GM19467 (cell line): ENCODE measurements around the gene VANGL1.

ENCODE experiments used
- ATAC-seq: cut with Tn5 transposase; IDR thresholded peaks from one replicate; pipeline ENCODE4 v1.9.1; 2021; ENCODE audit warnings: mild to moderate bottlenecking, moderate library complexity; ENCODE audit not compliant: unreplicated experiment

The VANGL1 gene

DNA sequence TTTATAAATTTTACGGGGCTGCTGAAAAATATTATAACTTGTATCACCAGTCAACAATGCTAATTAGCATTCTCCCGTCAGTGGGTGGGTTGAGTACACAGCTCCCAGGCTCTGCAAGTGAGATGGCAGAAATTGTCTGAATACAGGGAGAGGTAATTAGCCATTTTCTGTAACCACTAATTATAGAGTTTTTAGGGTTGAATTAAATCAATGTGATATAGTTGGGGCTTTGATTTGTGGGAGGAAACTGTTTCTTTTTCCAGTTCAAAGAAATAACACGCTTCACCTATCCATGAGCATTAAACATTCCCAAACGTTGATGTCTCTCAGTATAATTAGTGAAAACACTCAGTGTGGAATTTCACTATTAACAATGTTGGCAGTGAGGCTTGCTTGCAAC, 1.5 kb downstream of the VANGL1 start:
- ATAC-seq: no peak

DNA sequence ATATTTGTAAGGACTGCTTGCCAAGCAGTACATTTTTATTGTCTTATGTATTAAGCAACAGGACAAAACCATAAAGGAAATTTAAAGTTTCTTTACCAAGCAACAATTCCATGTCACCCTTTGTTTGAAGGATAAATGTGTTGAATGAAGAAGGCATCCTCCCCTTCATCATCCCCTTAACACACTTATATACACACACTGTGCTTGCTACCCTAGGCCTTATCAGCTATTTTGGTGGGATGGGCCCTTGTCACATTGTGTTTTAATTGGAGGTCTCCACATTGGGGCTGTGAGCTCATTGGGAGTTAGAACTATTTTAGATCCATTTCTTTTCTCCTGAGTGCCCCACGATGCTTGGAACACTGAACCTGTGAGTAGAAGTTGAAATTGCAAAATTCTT, 1.9 kb downstream of the VANGL1 start:
- no peak for ATAC-seq

DNA sequence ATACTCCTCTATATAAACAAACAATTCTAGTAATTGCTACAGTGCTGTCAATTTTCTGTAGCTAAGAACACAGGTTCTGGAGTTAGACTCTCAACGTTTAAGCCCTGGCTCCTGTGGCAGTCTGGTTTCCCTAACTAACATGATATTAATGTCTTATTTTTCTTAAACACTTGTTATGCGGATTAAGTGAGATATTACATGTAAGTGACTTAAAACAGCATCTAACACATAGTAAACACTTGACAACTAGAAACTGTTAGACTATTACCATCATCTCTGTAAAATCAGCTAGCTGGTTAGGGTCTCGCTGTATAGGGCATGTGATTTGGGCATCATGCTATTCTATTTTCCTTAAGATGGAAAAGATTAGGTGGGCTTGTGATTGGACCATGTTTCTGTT, 2.3 kb downstream of the VANGL1 start:
- ATAC-seq: no peak

DNA sequence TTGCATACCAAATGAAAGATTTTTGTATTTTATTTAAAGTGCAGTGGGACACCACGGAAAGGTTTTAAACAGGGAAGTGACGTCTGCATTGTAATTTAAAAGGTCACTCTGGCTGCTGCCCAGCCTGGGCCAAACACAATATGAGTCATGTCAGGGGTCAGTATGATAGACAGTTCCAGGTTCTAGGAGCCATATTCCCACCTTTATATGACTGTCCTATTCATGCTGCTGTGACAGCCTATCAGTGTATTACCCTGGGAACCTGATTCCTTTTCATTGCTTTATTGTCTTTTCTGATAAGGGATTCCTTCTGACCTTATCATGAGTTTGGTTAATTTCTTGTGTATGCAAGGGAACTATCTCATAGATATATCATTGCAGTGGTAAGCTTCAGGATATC, 5.3 kb downstream of the VANGL1 start:
- no peak for ATAC-seq

DNA sequence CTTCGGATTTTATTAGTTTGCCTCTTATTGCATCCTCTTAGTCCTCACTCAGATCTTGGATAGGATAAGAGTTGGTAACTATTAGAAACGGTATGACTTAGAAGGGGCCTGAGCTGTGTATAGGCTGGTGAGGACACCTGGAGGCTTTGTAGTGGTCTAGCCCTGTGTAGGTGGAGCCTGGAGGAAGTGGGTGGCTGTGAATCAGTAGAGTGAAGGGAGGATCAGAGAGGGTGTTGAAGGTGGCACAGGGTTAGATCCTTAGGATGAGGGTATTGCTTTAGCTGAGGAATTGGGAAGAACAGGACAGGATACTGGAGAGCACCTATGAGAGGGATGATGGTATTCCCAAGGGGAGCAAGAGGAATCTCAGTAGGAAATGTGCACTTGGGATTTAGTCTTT, 5.7 kb downstream of the VANGL1 start:
- ATAC-seq: no peak

DNA sequence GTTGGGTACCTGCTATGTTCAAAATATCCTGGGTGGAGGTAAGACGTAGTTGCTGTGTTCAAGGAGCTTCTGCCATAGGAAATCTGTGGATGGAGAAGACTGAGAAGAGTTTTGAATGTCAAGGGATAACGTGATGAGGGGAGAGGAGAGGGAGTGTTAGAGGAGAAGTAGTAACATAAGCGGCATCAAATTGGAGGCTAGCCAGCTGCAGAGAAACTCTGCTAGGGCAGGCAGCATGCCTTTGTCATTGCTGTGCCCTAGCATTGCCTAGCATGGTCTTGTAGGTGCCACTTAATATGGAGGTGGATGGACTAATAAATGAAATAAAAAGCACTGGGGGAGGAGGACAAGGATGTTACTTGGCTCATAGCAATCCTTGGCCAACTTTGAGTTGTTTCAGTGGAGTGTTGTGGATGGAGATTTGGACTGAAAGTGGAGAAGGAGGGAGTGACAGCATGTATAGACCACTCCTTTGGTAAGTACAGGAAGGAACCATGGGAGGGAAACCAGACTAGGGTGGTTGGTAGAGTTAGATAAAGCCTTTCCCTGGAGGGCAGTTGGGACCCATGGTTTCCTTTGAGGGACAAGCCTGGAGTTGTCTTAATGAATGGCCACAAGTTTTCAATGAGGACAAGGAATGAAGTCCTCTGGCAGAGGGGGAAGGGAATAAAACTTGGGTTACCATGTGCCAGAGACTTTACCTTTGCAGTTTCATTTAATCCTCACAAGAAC, 6.3 kb downstream of the VANGL1 start:
- ATAC-seq: no peak

DNA sequence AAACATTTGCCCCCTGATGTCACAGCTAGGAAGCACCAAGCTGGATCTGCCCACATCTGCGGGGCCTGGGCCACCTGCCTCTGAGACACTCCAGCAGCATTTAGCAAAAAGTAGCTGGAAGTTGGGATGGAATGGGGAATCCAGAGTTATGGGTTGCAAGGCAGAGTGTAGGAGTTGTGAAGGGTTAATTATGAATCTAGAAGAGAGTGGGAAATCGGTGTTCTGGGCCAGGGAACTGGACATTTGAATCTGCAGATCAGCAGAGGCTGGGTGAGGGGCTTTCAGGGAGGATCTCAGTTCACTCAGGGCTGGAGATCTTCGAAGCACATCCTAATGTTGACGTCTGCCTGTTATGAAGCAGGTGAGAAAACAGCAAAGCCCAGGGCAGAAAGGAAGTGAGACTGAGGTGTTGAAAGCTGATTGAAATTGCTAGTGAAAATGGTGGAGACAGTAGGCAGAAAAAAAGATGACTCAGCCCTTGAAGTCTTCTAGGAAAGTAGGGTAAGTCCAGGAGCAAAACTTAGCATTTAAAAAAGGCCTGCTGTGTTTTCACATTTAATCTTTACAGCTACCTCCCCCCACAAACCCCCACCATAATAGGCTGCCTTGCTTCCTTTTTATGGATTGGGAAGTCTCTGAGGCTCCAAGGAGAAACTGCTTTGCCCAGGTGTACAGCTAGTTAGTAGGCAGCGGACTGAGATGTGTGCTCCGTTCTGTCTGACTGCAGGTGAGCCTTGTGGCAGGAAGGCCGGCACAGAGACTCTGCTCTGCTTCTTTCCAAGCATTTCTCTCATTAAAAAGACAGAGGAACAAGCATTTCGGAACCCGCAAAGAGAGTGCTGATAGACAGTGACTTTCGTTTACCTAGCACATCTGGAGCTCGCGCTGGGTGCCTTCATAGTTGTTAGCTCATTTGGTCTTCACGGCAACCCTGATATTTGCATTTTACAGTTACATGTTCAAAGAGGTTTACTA, 7.2 kb downstream of the VANGL1 start:
- ATAC-seq: peak; percentile 64

DNA sequence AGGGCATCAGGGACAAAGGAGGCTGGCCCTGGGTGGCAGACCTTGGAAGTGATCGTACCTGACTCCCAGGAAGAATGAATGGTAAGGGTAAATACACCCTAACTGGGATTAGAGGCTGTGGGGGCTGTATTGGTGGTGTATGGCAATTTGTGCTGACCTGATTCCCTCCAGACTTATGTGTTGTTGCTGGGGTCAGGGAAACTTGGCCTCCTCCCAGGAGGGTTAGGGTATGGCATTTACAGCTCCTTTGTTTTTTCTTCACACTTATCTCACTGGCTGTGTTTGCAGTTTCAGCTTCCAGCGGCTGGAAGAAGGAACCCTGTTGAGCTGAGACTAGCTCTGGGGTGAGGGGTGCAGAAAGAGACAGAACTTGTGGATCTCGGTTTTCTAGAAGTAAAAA, 8.2 kb downstream of the VANGL1 start:
- ATAC-seq: no peak

DNA sequence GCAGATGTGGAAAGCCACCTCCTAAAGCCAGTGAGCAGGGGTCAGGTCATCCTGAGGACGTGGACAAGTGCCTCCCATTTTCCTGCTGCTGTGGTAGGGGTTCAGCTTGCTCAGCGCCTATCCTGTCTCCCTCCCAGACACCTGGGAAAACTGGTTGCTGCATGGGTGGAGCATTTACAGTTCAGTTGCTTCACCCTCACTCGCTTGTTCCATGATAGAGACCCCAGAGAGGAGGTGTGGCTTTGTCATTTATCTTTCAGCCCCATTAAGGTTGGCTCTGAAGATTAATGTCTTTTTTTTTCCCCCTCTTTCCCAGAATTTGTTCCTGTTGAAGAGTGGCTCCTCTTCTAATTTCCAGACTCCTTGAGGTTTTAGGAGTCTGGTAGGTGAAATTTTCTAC, 9.2 kb downstream of the VANGL1 start:
- no peak for ATAC-seq

DNA sequence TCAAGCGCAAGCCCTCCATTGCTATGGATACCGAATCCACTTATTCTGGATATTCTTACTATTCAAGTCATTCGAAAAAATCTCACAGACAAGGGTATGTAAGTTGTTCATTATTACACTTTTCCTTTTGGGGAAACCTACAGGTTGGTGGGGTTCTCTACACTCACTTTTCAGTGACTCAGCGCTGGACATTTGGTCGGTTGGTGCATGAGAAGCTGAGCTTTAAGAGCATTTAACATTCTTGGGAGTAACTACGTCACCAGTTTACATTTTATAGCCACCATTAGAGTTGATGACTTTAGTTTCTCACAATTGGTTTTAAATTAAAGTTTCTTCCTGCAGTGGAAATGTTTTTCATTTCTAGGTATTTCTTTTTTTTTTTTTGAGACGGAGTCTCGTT, 9.6 kb downstream of the VANGL1 start:
- ATAC-seq: no peak

DNA sequence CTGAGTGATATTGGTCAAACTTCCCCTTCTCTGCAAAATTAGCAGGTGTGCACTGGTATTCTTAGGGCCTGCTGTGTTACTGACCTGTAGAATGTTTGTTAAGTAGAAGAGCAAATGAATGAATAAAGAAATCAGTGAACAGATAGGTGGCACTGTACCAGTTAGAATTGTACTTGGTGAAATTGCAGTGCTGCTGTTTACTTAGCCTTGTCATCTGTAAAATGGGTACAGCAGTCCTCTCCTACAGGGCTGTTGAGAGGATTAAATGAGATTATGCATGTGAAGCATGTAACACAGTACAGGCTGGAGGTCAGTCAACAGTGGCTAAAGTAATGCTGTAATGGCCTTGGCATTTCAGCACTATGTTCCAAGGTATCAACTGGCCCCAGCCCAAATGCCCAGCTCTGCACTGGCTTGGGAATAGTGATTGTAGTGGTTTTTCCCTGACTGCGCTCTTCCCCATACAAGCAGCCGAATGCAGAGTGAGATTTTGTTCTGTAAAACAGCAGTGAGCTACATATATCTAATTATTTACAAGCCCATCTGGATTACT, 10.5 kb downstream of the VANGL1 start:
- ATAC-seq: no peak

DNA sequence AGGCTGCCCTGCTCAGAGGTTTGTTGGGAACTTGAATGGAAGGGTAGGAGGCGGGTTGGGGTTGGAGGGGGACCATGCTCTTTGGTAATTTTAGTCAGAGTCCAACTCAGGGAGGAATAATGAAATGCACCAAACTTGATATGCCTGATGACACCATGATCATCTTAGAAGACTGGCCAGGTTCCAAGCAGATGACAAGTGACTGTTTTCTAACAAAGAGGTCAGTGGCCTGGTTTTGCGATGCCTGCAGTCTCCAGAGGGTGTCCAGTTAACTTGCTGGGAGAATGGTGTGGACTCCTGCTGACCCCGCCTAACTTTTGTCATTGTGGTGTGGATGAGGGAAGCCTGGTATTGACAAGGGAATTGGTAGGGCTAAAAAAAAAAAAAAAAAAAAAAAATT, 12.4 kb downstream of the VANGL1 start:
- no peak for ATAC-seq

DNA sequence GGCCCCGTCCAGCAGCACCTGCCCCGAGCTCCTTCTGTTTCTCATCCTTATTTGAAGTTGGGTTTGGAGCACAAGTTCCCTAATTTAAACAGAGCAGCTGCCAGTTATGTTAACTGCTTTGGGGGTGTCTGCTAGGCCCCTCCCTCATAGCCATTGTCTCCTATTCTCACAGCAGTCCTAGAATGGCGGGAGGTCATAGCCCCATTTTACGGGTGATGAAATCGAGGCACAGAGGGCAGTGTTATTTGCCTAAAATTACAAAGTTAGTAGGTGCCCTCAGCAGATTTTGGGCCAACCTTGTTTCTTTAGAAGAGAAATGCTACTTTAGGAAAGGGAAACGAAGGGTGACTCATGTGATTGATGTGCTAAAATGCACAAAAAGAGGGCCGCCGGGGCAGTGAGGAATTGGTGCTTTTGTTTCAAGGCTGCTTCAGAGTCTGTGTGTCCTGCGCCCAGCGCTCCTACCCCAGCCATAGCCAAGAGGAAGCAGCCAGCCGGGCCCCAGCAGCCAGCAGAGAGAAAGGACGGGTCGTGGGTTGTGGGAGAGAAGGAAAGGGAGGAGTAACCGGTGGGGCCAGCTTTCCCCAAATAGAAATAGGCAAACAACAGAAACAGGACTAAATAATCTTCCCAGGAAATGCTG, 13.0 kb downstream of the VANGL1 start:
- no peak for ATAC-seq

DNA sequence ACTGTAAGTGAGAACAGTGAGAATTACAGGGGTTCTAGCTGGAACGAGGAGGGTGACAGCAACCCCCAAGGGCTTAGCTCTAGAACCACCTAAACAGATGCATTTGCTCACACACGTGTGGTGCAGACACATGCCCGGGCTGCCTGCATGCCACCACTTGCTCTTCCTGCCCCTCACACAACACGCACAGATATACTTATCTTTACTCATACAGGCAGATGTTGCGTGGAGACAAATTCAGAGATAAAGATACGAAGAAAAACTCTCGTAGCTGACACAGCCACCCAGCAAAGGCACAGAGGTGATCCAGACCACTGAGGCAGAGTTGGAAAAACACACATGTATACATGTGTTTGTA, 13.5 kb downstream of the VANGL1 start:
- ATAC-seq: no peak

DNA sequence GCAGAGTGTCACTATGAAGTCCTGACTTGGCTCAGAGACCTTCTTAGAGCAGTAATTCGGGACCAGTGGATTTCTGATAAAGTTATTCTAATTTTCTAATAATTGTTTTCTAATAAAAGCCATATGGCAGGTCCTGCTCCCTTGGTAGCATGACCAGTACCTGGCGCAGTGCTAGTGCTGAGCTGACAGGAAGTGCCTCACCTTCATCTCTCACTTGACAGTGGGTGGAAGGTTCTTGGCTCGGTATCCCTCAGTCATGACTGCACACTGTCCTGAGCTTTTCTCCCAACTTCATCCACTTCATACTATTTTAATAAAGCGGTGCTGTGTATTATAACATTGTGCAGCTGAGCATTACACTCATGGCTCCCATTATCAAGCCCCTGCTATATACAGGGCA, 14.1 kb downstream of the VANGL1 start:
- ATAC-seq: no peak

DNA sequence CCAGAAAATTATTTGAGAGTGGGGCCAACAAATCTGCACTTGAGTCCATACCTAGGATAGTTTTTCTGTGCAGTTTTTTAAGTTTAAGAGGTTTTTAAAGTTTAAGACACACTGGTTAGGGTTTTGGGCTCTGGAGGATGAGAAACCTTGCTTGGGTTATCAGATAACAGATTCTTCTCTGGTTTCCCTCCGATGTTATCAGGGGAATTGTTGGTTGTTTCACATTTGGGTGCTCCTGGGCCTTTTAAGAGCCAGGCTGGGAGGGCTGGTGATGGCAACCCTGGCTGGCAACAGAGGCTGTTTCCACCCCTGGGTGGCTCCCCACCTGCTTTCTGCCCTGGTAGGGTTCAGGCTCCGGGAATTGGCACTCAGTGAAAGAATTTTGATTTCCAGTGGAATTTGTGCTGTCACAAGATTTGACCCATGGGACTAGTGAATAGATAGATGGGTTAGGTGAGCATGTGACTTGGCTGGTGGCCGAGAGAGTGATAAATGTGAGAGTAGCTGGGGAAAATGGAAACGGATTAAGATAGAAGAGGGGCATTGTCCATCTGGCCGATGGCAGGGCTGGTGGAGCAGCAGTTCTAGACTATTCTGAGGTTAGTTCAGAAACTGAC, 14.8 kb downstream of the VANGL1 start:
- no peak for ATAC-seq

DNA sequence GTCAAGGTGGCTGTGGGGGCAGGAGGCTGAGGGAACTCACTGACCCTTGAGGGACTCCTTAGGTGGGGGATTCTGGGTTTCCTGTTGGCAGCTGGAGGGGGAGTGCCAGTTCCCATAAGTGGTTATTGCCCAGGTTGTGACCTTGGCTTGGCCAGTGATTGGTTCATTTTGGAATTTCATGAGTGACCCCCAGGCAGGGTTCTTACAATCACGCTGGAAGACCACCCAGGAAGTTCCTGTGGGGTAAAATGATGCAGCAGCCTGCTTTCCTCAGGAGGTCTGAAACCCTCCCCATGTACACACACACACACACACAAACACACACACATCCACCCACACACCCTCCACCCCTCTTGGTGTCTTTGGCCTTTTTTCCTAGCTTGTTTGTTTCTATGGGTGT, 16.9 kb downstream of the VANGL1 start:
- ATAC-seq: no peak

DNA sequence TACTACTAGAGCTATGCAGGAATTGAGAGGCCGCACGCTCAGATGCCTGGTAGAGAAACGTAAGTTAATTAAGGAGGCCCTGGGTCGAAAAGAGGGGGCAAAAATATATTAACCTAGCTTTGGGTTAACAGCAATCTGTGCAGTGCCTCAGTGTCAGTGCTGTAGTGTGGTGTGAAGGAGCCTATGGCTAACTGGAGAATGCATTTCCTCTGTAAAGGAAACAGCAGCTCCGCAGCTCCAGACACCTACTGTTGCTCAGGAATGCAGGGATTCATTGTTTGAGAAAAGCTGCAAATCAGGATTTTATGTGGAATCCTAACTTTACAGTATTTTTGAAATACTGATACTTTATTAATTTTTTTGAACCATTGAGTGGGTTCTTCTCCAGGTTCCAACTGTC, 18.4 kb downstream of the VANGL1 start:
- ATAC-seq: no peak

DNA sequence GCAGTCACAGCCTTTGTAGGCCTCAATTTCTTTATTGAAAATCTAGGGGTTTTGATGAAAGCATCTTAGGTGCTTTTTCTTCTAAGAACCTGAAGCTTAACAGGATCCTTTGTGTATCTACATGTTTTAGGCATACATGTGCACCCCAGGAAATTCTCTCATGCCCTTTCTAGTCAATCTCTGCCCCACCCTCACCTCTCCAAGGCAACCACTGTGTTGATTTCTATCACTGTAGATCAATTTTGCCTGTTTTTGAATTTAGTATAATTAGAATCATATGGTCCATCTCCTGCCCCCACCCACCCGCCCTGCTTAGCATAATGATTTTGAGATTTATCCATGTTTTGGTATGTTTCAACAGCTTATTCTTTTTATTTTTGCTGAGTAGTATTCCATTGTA, 19.4 kb downstream of the VANGL1 start:
- ATAC-seq: no peak

DNA sequence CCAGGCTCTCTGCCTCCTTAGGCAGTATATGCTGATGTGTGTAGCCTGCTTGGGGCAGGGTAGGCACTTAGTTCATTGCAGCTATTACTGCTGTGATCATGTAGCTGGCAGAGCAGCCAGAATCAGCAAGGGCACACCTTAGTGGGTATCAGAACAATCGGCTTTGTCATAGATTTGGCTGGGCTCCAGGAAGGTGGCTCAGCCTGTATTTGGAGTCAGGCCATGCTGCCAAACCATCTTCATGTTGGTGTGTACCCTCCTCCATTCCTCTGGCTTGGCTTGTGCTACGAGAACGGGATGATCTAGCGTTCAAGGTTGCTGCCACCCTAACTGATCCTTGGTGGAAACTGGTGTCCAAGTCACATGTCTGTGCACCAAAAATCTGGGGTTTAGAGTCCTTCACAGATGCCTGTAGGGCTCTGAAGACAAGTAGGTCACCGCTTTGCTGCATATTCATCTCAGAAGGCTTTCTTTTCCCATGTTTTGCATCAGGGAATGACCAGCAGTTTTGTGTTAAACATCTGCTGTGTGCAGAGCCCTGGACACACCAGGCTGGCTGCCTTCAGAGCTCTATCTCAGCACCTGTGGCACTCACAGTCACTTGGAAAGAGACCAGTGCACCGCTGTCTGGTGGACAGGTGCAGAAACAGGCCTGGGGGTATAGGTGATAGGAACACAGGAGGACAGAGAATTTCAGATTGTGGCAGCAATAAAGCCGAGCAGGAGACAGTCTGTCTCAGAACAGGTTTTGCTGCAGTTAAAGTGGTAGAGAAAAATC, 23.7 kb downstream of the VANGL1 start:
- no peak for ATAC-seq
